ENCODE measurements around the gene CNOT8. TPM values are rescaled to one million over a fixed set of nuclear protein-coding genes. Genes with fewer than 3 reads are reported as not detected.
"Not testable (repeated sequence)": the region's sequence is repeated elsewhere in the genome, so short reads cannot be mapped to it uniquely, and the experiment has no call there.

CNOT8 gene
- polyA plus RNA-seq (ENCODE audit: insufficient read length in 4 of 4), result 10 to 100 TPM; 72.4 to 88.6 (median 84.6) TPM

GRCh38 chr5:154858297-154858971 is at the start of gene CNOT8:
Gene CNOT8 (plus strand): TSS chr5:154858627. CDS start chr5:154863279, 4,652 bp downstream.
- peak in 3 of 4 donors; percentile 93 to 95 (median 94) for DNase-seq (ENCODE audit: low read depth in 4 of 4, low spot score in 3 of 4)

- no peak for DNase-seq (ENCODE audit: low read depth in 4 of 4, low spot score in 3 of 4)
Observed at GRCh38 chr5:154811239-154811638, 47.2 kb upstream of the CNOT8 start.

GRCh38 chr5:154811653-154812465 is 46.6 kb upstream of the CNOT8 start:
- DNase-seq (ENCODE audit: low read depth in 4 of 4, low spot score in 3 of 4), result peak; percentile 17 to 33 (median 30)

- DNase-seq (ENCODE audit: low read depth in 4 of 4, low spot score in 3 of 4), result no peak
Observed at GRCh38 chr5:154813158-154813557, 45.3 kb upstream of the CNOT8 start.

DNA sequence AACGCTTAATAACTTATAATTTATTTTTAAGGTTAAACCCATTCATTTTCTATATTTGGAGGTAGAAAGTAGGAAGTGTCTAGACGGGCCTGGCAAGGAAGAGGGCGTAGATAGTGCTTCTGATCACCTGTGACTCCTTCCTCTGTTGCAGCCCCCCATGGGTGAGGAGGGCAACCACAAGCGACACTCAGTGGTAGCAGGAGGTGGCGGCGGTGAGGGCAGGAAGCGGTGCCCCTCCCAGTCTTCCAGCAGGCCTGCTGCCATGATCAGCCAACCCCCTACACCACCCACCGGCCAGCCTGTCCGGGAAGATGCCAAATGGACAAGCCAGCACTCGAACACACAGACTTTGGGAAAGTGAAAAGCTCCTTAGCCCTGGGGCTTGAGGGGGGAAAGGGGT is 44.7 kb upstream of the CNOT8 start:
- no peak for DNase-seq (ENCODE audit: low read depth in 4 of 4, low spot score in 3 of 4)

DNA sequence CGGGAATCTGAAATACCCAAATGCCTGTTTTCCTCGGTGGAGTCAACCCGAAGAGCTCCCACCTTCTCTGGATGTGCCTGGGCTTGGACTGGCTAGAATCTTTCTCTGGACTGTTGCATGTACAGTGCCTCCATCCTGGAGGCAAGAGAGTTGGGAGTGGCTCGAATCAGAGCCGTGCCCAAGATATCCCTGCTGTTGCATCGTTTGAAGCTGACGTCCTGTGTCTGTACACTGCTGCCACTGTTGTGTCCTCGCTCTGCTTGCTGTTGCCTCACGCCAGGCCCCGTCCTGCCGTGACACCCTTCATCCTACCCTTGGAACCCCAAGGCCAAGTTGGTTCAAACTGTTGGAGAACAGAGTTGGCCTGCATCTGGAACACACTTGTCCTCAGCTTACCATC is 43.4 kb upstream of the CNOT8 start:
- no peak for DNase-seq (ENCODE audit: low read depth in 4 of 4, low spot score in 3 of 4)

DNA sequence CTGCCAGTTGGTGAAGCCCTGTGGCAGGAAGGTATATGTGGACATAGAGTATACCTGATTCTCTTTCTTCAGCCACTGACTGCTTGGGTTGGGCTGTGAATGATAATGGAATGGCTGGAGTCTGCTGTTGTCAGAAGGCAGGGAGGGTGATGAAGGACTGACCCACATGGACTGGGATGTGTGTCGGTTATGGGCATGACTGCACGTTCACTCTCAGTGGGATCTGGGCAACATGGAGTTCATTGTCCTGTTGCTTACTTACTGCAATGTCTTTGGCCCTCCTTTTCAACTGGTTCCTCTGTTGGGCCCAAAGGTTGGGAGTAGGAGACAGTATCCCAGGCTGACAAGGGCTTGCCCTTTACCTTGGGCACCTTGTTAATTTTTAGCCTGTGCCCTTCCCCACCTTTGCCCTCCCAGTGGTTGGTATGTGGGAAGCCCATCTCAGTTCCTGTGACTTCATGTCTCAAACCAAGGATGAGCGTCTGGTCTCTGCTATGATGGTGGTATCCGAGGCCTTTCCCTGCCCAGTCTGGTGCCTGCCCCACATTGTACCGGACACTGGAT is 42.7 kb upstream of the CNOT8 start:
- DNase-seq (ENCODE audit: low read depth in 4 of 4, low spot score in 3 of 4), result no peak

DNA sequence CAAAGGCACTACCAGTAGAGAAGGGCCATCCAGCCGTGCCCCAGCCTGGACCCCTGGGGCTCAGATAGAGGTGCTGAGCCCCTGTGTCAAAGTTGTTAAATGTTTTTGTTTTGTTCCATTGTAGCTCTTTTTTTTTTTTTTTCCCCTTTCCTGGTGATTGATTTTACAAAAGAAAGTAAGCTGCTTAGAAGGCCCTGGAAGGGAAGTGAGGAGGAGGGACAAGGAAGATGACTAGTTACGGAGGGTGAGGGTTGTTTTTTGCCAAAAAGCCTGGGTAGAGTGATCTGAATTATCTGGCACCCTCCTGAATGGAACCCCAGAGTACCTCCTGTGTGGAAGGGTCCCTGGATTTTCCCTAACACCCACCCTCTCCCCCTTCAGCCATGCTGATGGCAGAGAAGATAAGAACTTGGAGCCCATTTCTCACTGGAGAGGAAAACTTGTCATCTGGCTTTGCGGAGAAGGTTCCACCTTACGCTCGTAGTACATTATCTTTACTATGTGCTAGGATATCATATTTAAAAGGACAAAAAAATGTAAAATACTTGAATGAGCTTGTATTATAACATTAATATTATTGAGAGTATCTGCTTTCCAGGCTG is 41.4 kb upstream of the CNOT8 start:
- DNase-seq (ENCODE audit: low read depth in 4 of 4, low spot score in 3 of 4), result no peak

- no peak for DNase-seq (ENCODE audit: low read depth in 4 of 4, low spot score in 3 of 4)
Observed at GRCh38 chr5:154817815-154818214, 40.6 kb upstream of the CNOT8 start.

- no peak for DNase-seq (ENCODE audit: low read depth in 4 of 4, low spot score in 3 of 4)
Observed at GRCh38 chr5:154818471-154819116, 39.8 kb upstream of the CNOT8 start.

DNA sequence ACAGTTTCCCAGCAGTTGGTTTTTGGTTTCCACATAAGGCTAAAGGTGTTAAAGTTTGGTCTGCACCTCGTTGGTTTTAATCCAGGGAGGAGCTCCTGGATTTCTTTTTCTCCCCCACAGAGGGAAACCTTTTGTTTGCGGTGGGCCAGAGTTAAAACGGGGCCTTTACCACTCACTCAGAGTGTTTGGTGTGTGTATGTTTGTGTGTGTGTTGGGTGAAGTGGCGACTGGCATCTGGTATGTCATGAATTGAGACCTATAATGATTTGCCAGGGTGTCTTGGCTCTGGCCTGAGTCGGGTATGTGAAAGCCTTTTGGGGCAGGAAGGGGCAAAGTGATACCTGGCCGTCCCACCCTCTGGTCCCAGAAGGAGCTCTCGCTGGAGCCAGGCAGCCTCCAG is 38.9 kb upstream of the CNOT8 start:
- DNase-seq (ENCODE audit: low read depth in 4 of 4, low spot score in 3 of 4), result no peak

DNA sequence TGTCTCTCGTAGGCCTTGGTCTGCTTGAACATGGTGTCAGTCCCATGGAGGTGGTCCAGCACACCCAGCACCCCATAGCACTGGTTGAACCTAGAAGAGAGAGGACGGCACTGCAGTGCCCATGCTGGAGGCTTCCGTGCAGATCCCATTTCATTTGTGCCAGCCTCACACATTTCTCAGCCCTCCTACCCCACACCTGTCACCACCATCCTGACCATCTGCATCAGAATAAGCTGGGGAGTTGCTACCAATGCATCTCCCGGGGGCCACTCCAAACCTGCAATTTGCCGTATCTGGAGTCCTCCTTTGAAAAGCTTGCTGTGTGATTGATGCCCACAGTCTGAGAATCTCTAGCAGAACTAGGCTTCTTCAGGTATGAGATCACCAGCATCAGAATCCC is 38.0 kb upstream of the CNOT8 start:
- DNase-seq (ENCODE audit: low read depth in 4 of 4, low spot score in 3 of 4), result no peak

- not testable (repeated sequence) for DNase-seq (ENCODE audit: low read depth in 4 of 4, low spot score in 3 of 4)
Observed at GRCh38 chr5:154822896-154823295, 35.5 kb upstream of the CNOT8 start.

DNA sequence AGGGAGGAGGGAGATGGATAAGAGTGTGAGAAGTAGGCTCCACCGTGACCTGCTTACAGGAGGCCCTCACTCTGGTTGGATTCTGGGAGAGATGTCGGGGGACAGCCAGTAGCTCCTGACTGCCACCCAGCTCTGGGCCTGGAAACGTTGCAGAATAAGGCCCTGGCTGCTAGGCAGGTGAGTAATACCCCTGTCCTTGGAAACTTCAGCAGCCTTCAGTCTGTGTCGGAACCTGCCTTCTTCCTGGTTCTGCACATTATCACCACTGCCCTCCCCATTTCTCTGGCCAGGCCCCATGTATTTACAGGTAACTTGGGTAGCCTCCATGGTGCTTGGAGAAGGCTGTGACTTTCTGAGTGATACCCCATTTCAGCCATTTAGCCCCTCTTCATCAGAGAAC is 34.8 kb upstream of the CNOT8 start:
- DNase-seq (ENCODE audit: low read depth in 4 of 4, low spot score in 3 of 4), result no peak

GRCh38 chr5:154824070-154824469 is 34.4 kb upstream of the CNOT8 start:
- DNase-seq (ENCODE audit: low read depth in 4 of 4, low spot score in 3 of 4), result no peak

DNA sequence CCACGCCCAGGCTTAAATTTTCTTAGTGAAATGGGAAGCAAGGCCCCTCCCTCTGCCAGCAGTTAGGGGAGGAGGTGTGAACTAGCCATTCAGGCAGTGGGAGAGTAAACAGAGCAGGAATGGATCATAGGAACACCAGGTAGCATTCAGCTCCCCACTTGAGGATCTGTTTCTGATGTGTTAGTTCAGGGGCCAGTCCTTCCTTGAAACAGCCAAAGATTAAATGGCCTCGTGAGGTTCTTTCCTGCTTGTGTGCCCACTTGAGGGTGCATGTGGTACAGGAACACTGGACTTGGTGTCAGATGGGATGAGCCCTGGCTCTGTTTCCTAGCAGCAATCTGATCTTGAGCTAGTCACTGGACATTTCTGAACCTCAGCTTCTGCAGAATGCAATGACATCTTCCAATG is 29.2 kb upstream of the CNOT8 start:
- no peak for DNase-seq (ENCODE audit: low read depth in 4 of 4, low spot score in 3 of 4)

GRCh38 chr5:154829589-154830218 is 28.7 kb upstream of the CNOT8 start:
- no peak for DNase-seq (ENCODE audit: low read depth in 4 of 4, low spot score in 3 of 4)

GRCh38 chr5:154830219-154830595 is 28.2 kb upstream of the CNOT8 start:
- no peak for DNase-seq (ENCODE audit: low read depth in 4 of 4, low spot score in 3 of 4)

DNA sequence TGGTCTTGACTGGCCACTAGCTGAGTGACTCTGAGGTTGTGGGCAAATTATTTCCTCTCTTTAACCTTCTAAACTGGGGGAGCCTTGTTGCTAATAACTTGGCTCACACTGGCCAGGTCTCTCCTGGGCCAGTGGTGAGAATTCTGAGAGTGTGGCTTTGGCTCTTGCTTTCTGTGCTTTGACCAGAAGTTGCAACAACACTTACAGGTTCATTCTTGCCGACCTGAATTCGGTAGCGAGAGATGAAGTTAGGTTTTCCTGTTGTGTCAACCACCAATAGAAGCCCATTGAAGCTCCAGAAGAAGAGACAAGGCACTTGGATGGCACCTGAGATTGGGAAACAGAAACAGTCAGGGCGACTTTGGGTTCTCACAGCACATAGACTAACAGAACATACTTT is 27.8 kb upstream of the CNOT8 start:
- no peak for DNase-seq (ENCODE audit: low read depth in 4 of 4, low spot score in 3 of 4)

DNA sequence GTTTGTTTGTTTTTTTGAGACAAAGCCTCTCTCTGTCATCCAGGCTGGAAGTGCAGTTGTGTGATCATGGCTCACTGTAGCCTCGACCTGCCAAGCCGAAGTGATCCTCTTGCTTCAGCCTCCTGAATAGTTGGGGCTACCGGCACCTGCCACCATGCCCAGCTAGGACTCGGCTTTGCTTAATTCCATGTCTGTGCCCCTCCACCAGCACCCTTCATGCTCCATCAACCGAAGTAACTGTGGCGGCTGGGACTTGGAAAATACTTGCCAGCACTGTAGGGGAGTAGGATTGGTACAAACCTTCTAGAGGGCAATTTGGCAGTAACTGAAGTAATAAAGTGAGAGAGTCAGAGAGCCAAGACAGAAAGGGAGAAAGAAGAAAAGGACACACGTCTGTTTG is 27.0 kb upstream of the CNOT8 start:
- DNase-seq (ENCODE audit: low read depth in 4 of 4, low spot score in 3 of 4), result no peak

All from right renal pelvis (tissue), 4 donors.